HepG2 (cell line): Measurements from ENCODE around the gene UBE2J1. TPM values are rescaled to one million over a fixed set of nuclear protein-coding genes. Genes with fewer than 3 reads are reported as not detected.

Source experiments
- ARHGAP35 ChIP-seq: sonication (generic); formaldehyde crosslinking; IDR thresholded peaks from 2 replicates; pipeline ENCODE4 v1.9.0; 2022; ENCODE audit warnings: mild to moderate bottlenecking, inconsistent platforms, moderate library complexity, missing genetic modification reagents, borderline replicate concordance
- MIXL1 ChIP-seq: IDR thresholded peaks from 2 replicates; pipeline ENCODE4 v1.6.1; 2016
- POLR2G ChIP-seq: fragments of 200-400 bp; formaldehyde crosslinking; IDR thresholded peaks from 2 replicates; pipeline ENCODE4 v1.6.1; 2018; ENCODE audit warnings: mild to moderate bottlenecking, low read depth, low read length, moderate library complexity
- PRPF4 ChIP-seq: fragments of 200-400 bp; formaldehyde crosslinking; IDR thresholded peaks from 2 replicates; pipeline ENCODE4 v1.6.1; 2016; ENCODE audit warnings: low read length, low read depth; ENCODE audit not compliant: poor library complexity, severe bottlenecking
- RAD51 ChIP-seq: fragments of 450-650 bp; IDR thresholded peaks from 2 replicates; pipeline ENCODE4 v1.6.1; 2016; ENCODE audit warnings: borderline replicate concordance
- RERE ChIP-seq: IDR thresholded peaks from 2 replicates; pipeline ENCODE4 v1.6.1; 2016; ENCODE audit warnings: low read depth, missing genetic modification reagents, missing compliant biosample characterization
- SKI ChIP-seq: fragments of 450-650 bp; IDR thresholded peaks from one replicate; pipeline ENCODE4 v1.6.1; 2018; ENCODE audit warnings: mild to moderate bottlenecking; ENCODE audit not compliant: partially characterized antibody
- SNAPC4 ChIP-seq: sonication (generic); formaldehyde crosslinking; IDR thresholded peaks from 2 replicates; pipeline ENCODE4 v1.4.0; 2020; ENCODE audit warnings: mild to moderate bottlenecking, missing genetic modification reagents
- ZNF264 ChIP-seq: sonication (generic); formaldehyde crosslinking; IDR thresholded peaks from 2 replicates; pipeline ENCODE4 v1.4.0; 2020; ENCODE audit warnings: missing genetic modification reagents
- ZNF496 ChIP-seq: sonication (generic); formaldehyde crosslinking; IDR thresholded peaks from 2 replicates; pipeline ENCODE4 v1.8.1; 2023; ENCODE audit warnings: mild to moderate bottlenecking, moderate library complexity, missing genetic modification reagents; ENCODE audit not compliant: insufficient replicate concordance
- polyA plus RNA-seq, 8 experiments: library from polyadenylated mRNA; depleted of rRNA in 3 of 8; stranded (reverse) in 7 of 8; unstranded in 1 of 8; fragments of >200 nt; fragmentation: Illumina TruSeq in 4 of 8; extraction: Trizol in 4 of 8; gene quantifications; 2 replicates each; pipeline versions ENCODE4 v1.2.1 to v1.2.3, GENCODE V29; 2011 to 2016; ENCODE audit warnings: low read depth in 4 of 8, missing spikeins in 1 of 8, mixed read lengths in 1 of 8; ENCODE audit not compliant: insufficient read depth in 1 of 8
- total RNA-seq, 5 experiments: library from RNA; depleted of rRNA; stranded (reverse); fragments of >200 nt; fragmentation: Illumina TruSeq; extraction: Trizol; gene quantifications; 2 replicates each; pipeline ENCODE4 v1.2.3, GENCODE V29; 2016; ENCODE audit warnings: low read depth in 1 of 5
- TF ChIP-seq, protein P1 (sequence below): IDR thresholded peaks from 2 replicates; pipeline ENCODE4 v1.4.0; 2020; ENCODE audit warnings: mild to moderate bottlenecking, missing genetic modification reagents
- TF ChIP-seq, protein P2 (sequence below): sonication (generic); formaldehyde crosslinking; IDR thresholded peaks from 2 replicates; pipeline ENCODE4 v1.4.0; 2020; ENCODE audit warnings: missing genetic modification reagents, borderline replicate concordance

Gene UBE2J1
- total and polyA plus RNA-seq, 2 of the 13 experiments (the other 11 are each of a cell fraction or from before 2014, with no cell fraction given), result 19.3 to 24.6 TPM

GRCh38 chr6:89371849-89372505 lies 19.5 kb upstream of the UBE2J1 start (continued):
- TF ChIP-seq RERE (CRISPR knock-in tag) (no peak), ZNF496 (no peak), MIXL1 (CRISPR knock-in tag) (0 out of 2 replicates have a peak, but pooled peaks have one; percentile 15), RAD51 (no peak), POLR2G (no peak), SKI (no peak), SNAPC4 (CRISPR knock-in tag) (no peak), PRPF4 (no peak), ARHGAP35 (no peak), ZNF264 (CRISPR knock-in tag) (no peak)
- TF ChIP-seq, protein P1, sequence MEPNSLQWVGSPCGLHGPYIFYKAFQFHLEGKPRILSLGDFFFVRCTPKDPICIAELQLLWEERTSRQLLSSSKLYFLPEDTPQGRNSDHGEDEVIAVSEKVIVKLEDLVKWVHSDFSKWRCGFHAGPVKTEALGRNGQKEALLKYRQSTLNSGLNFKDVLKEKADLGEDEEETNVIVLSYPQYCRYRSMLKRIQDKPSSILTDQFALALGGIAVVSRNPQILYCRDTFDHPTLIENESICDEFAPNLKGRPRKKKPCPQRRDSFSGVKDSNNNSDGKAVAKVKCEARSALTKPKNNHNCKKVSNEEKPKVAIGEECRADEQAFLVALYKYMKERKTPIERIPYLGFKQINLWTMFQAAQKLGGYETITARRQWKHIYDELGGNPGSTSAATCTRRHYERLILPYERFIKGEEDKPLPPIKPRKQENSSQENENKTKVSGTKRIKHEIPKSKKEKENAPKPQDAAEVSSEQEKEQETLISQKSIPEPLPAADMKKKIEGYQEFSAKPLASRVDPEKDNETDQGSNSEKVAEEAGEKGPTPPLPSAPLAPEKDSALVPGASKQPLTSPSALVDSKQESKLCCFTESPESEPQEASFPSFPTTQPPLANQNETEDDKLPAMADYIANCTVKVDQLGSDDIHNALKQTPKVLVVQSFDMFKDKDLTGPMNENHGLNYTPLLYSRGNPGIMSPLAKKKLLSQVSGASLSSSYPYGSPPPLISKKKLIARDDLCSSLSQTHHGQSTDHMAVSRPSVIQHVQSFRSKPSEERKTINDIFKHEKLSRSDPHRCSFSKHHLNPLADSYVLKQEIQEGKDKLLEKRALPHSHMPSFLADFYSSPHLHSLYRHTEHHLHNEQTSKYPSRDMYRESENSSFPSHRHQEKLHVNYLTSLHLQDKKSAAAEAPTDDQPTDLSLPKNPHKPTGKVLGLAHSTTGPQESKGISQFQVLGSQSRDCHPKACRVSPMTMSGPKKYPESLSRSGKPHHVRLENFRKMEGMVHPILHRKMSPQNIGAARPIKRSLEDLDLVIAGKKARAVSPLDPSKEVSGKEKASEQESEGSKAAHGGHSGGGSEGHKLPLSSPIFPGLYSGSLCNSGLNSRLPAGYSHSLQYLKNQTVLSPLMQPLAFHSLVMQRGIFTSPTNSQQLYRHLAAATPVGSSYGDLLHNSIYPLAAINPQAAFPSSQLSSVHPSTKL, result peak; percentile 49; the same call in 1 of the 2 replicates
- TF ChIP-seq, protein P2, sequence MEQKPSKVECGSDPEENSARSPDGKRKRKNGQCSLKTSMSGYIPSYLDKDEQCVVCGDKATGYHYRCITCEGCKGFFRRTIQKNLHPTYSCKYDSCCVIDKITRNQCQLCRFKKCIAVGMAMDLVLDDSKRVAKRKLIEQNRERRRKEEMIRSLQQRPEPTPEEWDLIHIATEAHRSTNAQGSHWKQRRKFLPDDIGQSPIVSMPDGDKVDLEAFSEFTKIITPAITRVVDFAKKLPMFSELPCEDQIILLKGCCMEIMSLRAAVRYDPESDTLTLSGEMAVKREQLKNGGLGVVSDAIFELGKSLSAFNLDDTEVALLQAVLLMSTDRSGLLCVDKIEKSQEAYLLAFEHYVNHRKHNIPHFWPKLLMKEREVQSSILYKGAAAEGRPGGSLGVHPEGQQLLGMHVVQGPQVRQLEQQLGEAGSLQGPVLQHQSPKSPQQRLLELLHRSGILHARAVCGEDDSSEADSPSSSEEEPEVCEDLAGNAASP (CRISPR knock-in tag), result 0 out of 2 replicates have a peak, but pooled peaks have one; percentile 27
